Neural progenitor cell (in vitro differentiated cells): Measurements from ENCODE around the gene SURF6. TPM values are rescaled to one million over a fixed set of nuclear protein-coding genes. Genes with fewer than 3 reads are reported as not detected.
A peak's percentile ranks its signal among the peaks of the same experiment; 100 is the strongest.

ENCODE experiments used
- DNase-seq: peaks from one replicate; pipeline ENCODE4 v3.0.0-alpha.2; 2016; ENCODE audit warnings: low spot score
- H2AFZ ChIP-seq: fragments of 200-600 bp; sonication (generic); replicated peaks from 2 replicates; pipeline ENCODE4 v1.6.1; 2016; ENCODE audit warnings: antibody characterized with exemption
- H3F3A ChIP-seq: fragments of 200-600 bp; sonication (generic); 2 replicates; pipeline ENCODE4 v1.6.1; 2016; ENCODE audit warnings: antibody characterized with exemption, low read depth
- H3K27ac ChIP-seq: fragments of 200-600 bp; sonication (generic); 2 replicates; pipeline ENCODE4 v1.5.1; 2016; ENCODE audit warnings: mild to moderate bottlenecking
- H3K27me3 ChIP-seq: fragments of 200-600 bp; sonication (generic); 2 replicates; pipeline ENCODE4 v1.6.1; 2016; ENCODE audit warnings: mild to moderate bottlenecking, moderate library complexity
- H3K36me3 ChIP-seq: fragments of 200-600 bp; sonication (generic); 2 replicates; pipeline ENCODE4 v1.5.1; 2016
- H3K4me1 ChIP-seq: fragments of 200-600 bp; sonication (generic); 2 replicates; pipeline ENCODE4 v1.6.1; 2016; ENCODE audit warnings: mixed run types
- H3K4me2 ChIP-seq: fragments of 200-600 bp; sonication (generic); 2 replicates; pipeline ENCODE4 v1.6.1; 2016
- H3K4me3 ChIP-seq: fragments of 200-600 bp; sonication (generic); 2 replicates; pipeline ENCODE4 v1.5.1; 2016
- H3K79me2 ChIP-seq: fragments of 200-600 bp; sonication (generic); 2 replicates; pipeline ENCODE4 v1.6.1; 2016; ENCODE audit warnings: low read depth
- H3K9ac ChIP-seq: fragments of 200-600 bp; sonication (generic); 2 replicates; pipeline ENCODE4 v1.6.1; 2016
- H3K9me3 ChIP-seq: fragments of 200-600 bp; sonication (generic); 2 replicates; pipeline ENCODE4 v1.5.1; 2016; ENCODE audit warnings: low read depth
- H4K20me1 ChIP-seq: fragments of 200-600 bp; sonication (generic); 2 replicates; pipeline ENCODE4 v1.6.1; 2016; ENCODE audit warnings: low read depth
- H3K27ac Mint-ChIP-seq: 3 replicates; pipeline ENCODE4 v1.8.0; 2021; ENCODE audit warnings: mixed read lengths
- H3K27me3 Mint-ChIP-seq: 2 replicates; pipeline ENCODE4 v1.8.0; 2022; ENCODE audit warnings: low read depth, mild to moderate bottlenecking, inconsistent platforms, moderate library complexity, mixed read lengths; ENCODE audit not compliant: insufficient read depth
- H3K36me3 Mint-ChIP-seq: 3 replicates; pipeline ENCODE4 v1.8.0; 2021; ENCODE audit warnings: mixed read lengths
- H3K4me1 Mint-ChIP-seq: 3 replicates; pipeline ENCODE4 v1.8.0; 2021; ENCODE audit warnings: mixed read lengths
- H3K4me3 Mint-ChIP-seq: 3 replicates; pipeline ENCODE4 v1.8.0; 2021; ENCODE audit warnings: mild to moderate bottlenecking, moderate library complexity, mixed read lengths
- H3K9me3 Mint-ChIP-seq: 3 replicates; pipeline ENCODE4 v1.8.0; 2020; ENCODE audit warnings: mixed read lengths
- CTCF ChIP-seq: fragments of 200-600 bp; sonication (generic); IDR thresholded peaks from 2 replicates; pipeline ENCODE4 v1.5.1; 2017; ENCODE audit warnings: antibody characterized with exemption, mild to moderate bottlenecking
- EZH2 ChIP-seq: fragments of 200-600 bp; sonication (generic); IDR thresholded peaks from 2 replicates; pipeline ENCODE4 v1.6.1; 2017; ENCODE audit warnings: antibody characterized with exemption, mild to moderate bottlenecking, moderate library complexity
- EZH2phosphoT487 ChIP-seq: fragments of 200-600 bp; sonication (generic); IDR thresholded peaks from 2 replicates; pipeline ENCODE4 v1.6.1; 2017; ENCODE audit warnings: antibody characterized with exemption
- total RNA-seq: library from RNA; depleted of rRNA; stranded (reverse); fragments of >200 nt; gene quantifications from 2 replicates; pipeline ENCODE4 v1.2.3, GENCODE V29; 2015; ENCODE audit warnings: low replicate concordance

The SURF6 gene
- total RNA-seq, 1 donor from 2014 or later, result 13.2 TPM

GRCh38 chr9:133333566-133333965, 2.4 kb downstream of the SURF6 start:
- Mint-ChIP-seq H3K27ac (no peak overlapping the region), H3K9me3 (peaks cover 4% of the 10 kb centered on the region), H3K27me3 (peaks cover 10% of the 10 kb centered on the region), H3K4me1 (peaks cover 12% of the 10 kb centered on the region), H3K36me3 (peaks cover 29% of the 10 kb centered on the region), H3K4me3 (no peak overlapping the region)
- no peak overlapping the region for H3K4me3 ChIP-seq
- no peak overlapping the region for H3K27ac ChIP-seq
- no peaks in the 10 kb centered on the region for H3K36me3 ChIP-seq
- no peaks in the 10 kb centered on the region for H3K27me3 ChIP-seq
- no peak for DNase-seq
- H3K4me2 ChIP-seq, result no peak overlapping the region
- peaks cover 10% of the 10 kb centered on the region for H3K4me1 ChIP-seq
- TF ChIP-seq EZH2 (no peak), EZH2phosphoT487 (no peak), CTCF (no peak)
- H2AFZ ChIP-seq, result no peak overlapping the region
- peaks cover 26% of the 10 kb centered on the region for H4K20me1 ChIP-seq
- H3F3A ChIP-seq, result peaks cover 25% of the 10 kb centered on the region
- H3K79me2 ChIP-seq, result peaks cover 21% of the 10 kb centered on the region
- H3K9ac ChIP-seq, result no peak overlapping the region
- no peaks in the 10 kb centered on the region for H3K9me3 ChIP-seq

- Mint-ChIP-seq H3K9me3 (peaks cover 4% of the 10 kb centered on the region), H3K4me3 (no peak overlapping the region), H3K27me3 (peaks cover 12% of the 10 kb centered on the region), H3K27ac (no peak overlapping the region), H3K36me3 (peaks cover 30% of the 10 kb centered on the region), H3K4me1 (peaks cover 12% of the 10 kb centered on the region)
- no peak overlapping the region for H3K9ac ChIP-seq
- no peak overlapping the region for H3K27ac ChIP-seq
- H3K36me3 ChIP-seq, result no peaks in the 10 kb centered on the region
- H3K79me2 ChIP-seq, result peaks cover 21% of the 10 kb centered on the region
- H2AFZ ChIP-seq, result no peak overlapping the region
- no peak for DNase-seq
- H3K9me3 ChIP-seq, result no peaks in the 10 kb centered on the region
- peaks cover 26% of the 10 kb centered on the region for H4K20me1 ChIP-seq
- H3K27me3 ChIP-seq, result no peaks in the 10 kb centered on the region
- H3K4me3 ChIP-seq, result no peak overlapping the region
- H3K4me1 ChIP-seq, result peaks cover 10% of the 10 kb centered on the region
- H3K4me2 ChIP-seq, result no peak overlapping the region
- TF ChIP-seq EZH2phosphoT487 (no peak), CTCF (no peak), EZH2 (no peak)
- peaks cover 25% of the 10 kb centered on the region for H3F3A ChIP-seq
Measured at GRCh38 chr9:133333011-133333410, 3.0 kb downstream of the SURF6 start.

- DNase-seq, result no peak
- Mint-ChIP-seq H3K4me1 (peaks cover 12% of the 10 kb centered on the region), H3K4me3 (peak overlapping the region; percentile 18), H3K36me3 (peaks cover 33% of the 10 kb centered on the region), H3K27ac (no peak overlapping the region), H3K27me3 (peaks cover 15% of the 10 kb centered on the region), H3K9me3 (peaks cover 4% of the 10 kb centered on the region)
- peaks cover 26% of the 10 kb centered on the region for H4K20me1 ChIP-seq
- H3F3A ChIP-seq, result peaks cover 20% of the 10 kb centered on the region
- H3K4me2 ChIP-seq, result no peak overlapping the region
- no peak overlapping the region for H2AFZ ChIP-seq
- H3K79me2 ChIP-seq, result peaks cover 21% of the 10 kb centered on the region
- TF ChIP-seq CTCF (no peak), EZH2phosphoT487 (no peak), EZH2 (no peak)
- no peak overlapping the region for H3K9ac ChIP-seq
- H3K36me3 ChIP-seq, result no peaks in the 10 kb centered on the region
- no peak overlapping the region for H3K4me3 ChIP-seq
- H3K9me3 ChIP-seq, result no peaks in the 10 kb centered on the region
- no peaks in the 10 kb centered on the region for H3K27me3 ChIP-seq
- peaks cover 10% of the 10 kb centered on the region for H3K4me1 ChIP-seq
- no peak overlapping the region for H3K27ac ChIP-seq
Measured at GRCh38 chr9:133332381-133332730, 3.6 kb downstream of the SURF6 start.
